ENCODE results near the gene SENP5. TPM values are rescaled to one million over a fixed set of nuclear protein-coding genes. Genes with fewer than 3 reads are reported as not detected.

Gene SENP5
- total RNA-seq, 1 donor from 2014 or later: 21.6 TPM

- no peak for DNase-seq (ENCODE audit: low spot score)
- intact Hi-C loops (cut with DNase I): no loop called here
Measured at GRCh38 chr3:196875258-196875657, 7.5 kb downstream of the SENP5 start.

- intact Hi-C loops (cut with DNase I): no loop called here
- DNase-seq (ENCODE audit: low spot score): no peak
Measured at GRCh38 chr3:196883361-196883760, 15.6 kb downstream of the SENP5 start.

- intact Hi-C loops (cut with DNase I): no loop called here
- DNase-seq (ENCODE audit: low spot score): no peak
Measured at GRCh38 chr3:196886144-196886543, 18.4 kb downstream of the SENP5 start.

- DNase-seq (ENCODE audit: low spot score): no peak
- intact Hi-C loops (cut with DNase I): no loop called here
Measured at GRCh38 chr3:196889844-196890708, 22.4 kb downstream of the SENP5 start.

- intact Hi-C loops (cut with DNase I): no loop called here
- DNase-seq (ENCODE audit: low spot score): no peak
Measured at GRCh38 chr3:196894557-196895295, 27.0 kb downstream of the SENP5 start.

GRCh38 chr3:196896229-196896628, 28.5 kb downstream of the SENP5 start:
- intact Hi-C loops (cut with DNase I): no loop called here

GRCh38 chr3:196901768-196902167, 34.0 kb downstream of the SENP5 start:
- no peak for DNase-seq (ENCODE audit: low spot score)
- intact Hi-C loops (cut with DNase I): no loop called here

More at GRCh38 chr3:196896229-196896628, 28.5 kb downstream of the SENP5 start:
- DNase-seq (ENCODE audit: low spot score): no peak

GRCh38 chr3:196902296-196902695, 34.6 kb downstream of the SENP5 start:
- no peak for DNase-seq (ENCODE audit: low spot score)
- intact Hi-C loops (cut with DNase I): no loop called here

GRCh38 chr3:196903740-196904139, 36.0 kb downstream of the SENP5 start:
- no peak for DNase-seq (ENCODE audit: low spot score)
- intact Hi-C loops (cut with DNase I): no loop called here

- DNase-seq (ENCODE audit: low spot score): no peak
- intact Hi-C loops (cut with DNase I): no loop called here
Measured at GRCh38 chr3:196914866-196915265, 47.1 kb downstream of the SENP5 start.

GRCh38 chr3:196915375-196915774, 47.7 kb downstream of the SENP5 start:
- intact Hi-C loops (cut with DNase I): no loop called here
- DNase-seq (ENCODE audit: low spot score): no peak

GRCh38 chr3:196916221-196916620, 48.5 kb downstream of the SENP5 start:
- DNase-seq (ENCODE audit: low spot score): no peak
- intact Hi-C loops (cut with DNase I): no loop called here

GRCh38 chr3:196916995-196917394, 49.3 kb downstream of the SENP5 start:
- no peak for DNase-seq (ENCODE audit: low spot score)
- intact Hi-C loops (cut with DNase I): no loop called here

- intact Hi-C loops (cut with DNase I): no loop called here
- no peak for DNase-seq (ENCODE audit: low spot score)
Measured at GRCh38 chr3:196918968-196919367, 51.2 kb downstream of the SENP5 start.

GRCh38 chr3:196920733-196921132, 53.0 kb downstream of the SENP5 start:
- DNase-seq (ENCODE audit: low spot score): no peak
- intact Hi-C loops (cut with DNase I): no loop called here

GRCh38 chr3:196927571-196928453, 60.1 kb downstream of the SENP5 start:
- no peak for DNase-seq (ENCODE audit: low spot score)
- intact Hi-C loops (cut with DNase I): no loop called here

GRCh38 chr3:196931157-196931556, 63.4 kb downstream of the SENP5 start:
- no peak for DNase-seq (ENCODE audit: low spot score)
- intact Hi-C loops (cut with DNase I): no loop called here

GRCh38 chr3:196931828-196932587, 64.3 kb downstream of the SENP5 start:
- intact Hi-C loops (cut with DNase I): no loop called here
- no peak for DNase-seq (ENCODE audit: low spot score)

- intact Hi-C loops (cut with DNase I): no loop called here
- DNase-seq (ENCODE audit: low spot score): no peak
Measured at GRCh38 chr3:196932600-196932999, 64.9 kb downstream of the SENP5 start.
